Vagina (tissue), 2 donors: ENCODE measurements around the gene SMTNL1.

Experiments used
- POLR2A ChIP-seq, 2 donors: fragments of 450-650 bp; IDR thresholded peaks; one replicate each; pipeline ENCODE4 v1.6.1; 2017; ENCODE audit warnings: antibody characterized with exemption in 2 of 2, mild to moderate bottlenecking in 2 of 2, moderate library complexity in 2 of 2
- TF ChIP-seq, protein P1 (sequence below), 3 experiments: fragments of 450-650 bp in 2 of 3; fragments of 200-600 bp in 1 of 3; sonication (generic) in 1 of 3; IDR thresholded peaks; one replicate each; pipeline ENCODE4 v1.5.1; 2017 to 2019; ENCODE audit warnings: antibody characterized with exemption in 3 of 3, mild to moderate bottlenecking in 2 of 3, moderate library complexity in 2 of 3

DNA sequence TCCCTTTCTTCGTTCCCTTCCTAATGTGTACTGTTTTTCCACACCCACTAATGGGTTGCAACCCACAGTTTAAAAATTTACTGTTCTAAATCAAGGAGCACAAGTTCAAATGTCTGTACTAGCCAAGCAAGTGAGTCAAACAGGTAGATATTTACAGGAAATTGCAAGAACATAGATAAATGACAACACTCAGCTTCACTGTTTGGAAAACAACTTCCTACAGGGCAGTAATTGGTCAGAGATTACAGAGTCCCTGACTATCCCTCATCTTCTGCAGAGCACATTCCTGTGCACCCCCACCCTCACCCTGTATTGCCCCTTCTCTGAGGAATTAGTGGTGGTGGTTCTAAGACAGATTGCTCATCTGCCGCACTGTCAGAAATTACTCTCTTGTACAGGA is 62.0 kb downstream of the SMTNL1 start:
- TF ChIP-seq POLR2A (IDR thresholded peaks at IDR 0.05) = no peak
- TF ChIP-seq, protein P1, sequence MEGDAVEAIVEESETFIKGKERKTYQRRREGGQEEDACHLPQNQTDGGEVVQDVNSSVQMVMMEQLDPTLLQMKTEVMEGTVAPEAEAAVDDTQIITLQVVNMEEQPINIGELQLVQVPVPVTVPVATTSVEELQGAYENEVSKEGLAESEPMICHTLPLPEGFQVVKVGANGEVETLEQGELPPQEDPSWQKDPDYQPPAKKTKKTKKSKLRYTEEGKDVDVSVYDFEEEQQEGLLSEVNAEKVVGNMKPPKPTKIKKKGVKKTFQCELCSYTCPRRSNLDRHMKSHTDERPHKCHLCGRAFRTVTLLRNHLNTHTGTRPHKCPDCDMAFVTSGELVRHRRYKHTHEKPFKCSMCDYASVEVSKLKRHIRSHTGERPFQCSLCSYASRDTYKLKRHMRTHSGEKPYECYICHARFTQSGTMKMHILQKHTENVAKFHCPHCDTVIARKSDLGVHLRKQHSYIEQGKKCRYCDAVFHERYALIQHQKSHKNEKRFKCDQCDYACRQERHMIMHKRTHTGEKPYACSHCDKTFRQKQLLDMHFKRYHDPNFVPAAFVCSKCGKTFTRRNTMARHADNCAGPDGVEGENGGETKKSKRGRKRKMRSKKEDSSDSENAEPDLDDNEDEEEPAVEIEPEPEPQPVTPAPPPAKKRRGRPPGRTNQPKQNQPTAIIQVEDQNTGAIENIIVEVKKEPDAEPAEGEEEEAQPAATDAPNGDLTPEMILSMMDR (IDR thresholded peaks at IDR 0.05) = no peak
